SKM-1 treated with dmso at 0.1 percent for 144 hours (cell line): ENCODE measurements around the gene ZNF836.

Experiments used
- DNase-seq: peaks from one replicate; lab custom pipeline; 2025; ENCODE audit not compliant: unreplicated experiment; lab: John Stamatoyannopoulos, UW

Gene ZNF836

DNA sequence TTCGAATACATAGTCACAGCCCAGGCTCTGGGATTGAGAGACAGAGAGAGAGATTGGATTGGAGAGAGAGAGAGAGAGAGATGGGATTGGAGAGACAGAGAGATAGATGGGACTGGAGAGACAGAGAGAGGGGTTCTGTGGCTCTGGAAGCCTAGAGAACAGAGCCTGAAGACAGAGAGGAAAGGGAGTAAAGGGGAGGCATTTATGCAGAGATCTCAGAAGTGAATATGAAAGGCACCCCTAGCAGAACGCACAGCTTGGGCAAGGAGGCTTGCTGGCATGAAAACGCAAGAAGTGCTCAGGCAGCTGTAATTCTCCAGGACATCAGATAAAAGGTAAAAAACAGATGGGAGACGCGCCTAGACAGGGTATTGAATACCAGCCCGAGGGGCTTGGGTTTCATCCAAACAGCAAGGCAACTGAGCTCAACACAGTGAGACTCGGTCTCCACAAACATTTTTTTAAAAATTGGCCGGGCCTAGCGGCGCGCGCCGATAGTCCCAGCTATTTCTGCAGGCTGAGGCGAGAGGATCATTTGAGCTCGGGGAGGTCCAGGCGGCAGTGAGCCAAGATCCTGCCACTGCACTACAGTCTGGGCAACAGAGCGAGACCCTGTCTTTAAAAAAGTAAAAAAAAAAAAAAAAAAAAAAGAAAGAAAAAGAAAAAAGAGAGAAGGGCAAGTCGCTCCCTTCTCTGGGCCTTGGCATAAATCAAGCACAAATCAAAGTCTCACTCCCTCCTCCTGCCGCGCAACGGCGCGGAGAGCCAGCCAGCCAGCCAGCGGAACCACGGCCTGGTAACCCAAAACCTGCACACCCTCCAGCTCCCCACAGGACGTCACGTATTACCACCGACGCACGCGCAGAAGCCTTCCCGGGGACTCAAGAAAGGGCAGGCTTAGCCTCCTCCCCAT lies 17.7 kb upstream of the ZNF836 start:
- no peak for DNase-seq

DNA sequence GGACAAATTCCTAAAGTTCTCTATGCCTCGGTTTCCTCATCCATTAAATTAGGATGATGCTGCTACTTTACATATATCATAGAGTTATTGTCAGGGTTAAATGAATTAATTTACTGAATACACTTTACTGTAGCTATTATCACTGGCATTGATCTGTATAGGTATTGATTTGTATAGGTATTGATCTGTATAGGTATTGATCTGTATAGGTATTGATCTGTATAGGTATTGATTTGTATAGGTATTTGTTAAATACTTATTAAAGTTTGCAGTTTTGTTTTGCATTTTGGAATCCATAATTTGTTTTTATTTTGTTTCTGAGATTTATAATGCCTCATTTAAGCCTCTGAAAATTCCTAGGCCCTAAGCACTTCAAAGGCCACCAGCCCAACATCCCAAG lies 16.0 kb upstream of the ZNF836 start:
- no peak for DNase-seq

DNA sequence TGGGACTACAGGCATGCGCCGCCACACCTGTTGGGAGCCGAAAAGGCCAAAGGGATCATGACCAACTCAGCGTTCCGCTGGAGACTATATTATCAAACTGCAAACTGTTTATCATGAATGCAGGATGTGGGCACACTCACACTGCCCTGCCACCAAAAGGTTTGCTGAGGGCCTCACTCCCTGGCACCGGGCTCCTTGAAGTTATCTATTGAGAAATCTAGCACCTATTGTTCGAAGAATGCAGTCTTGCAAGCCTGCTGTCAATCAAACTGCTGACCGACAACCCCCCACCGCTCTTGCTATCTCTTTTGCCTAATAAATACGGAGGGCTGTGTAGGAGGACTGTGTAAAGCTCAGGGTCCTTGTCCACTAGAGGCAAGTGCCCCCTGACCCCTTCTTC lies 5.2 kb upstream of the ZNF836 start:
- no peak for DNase-seq

GRCh38 chr19:52172347-52172746 lies 926 bp upstream of the ZNF836 start:
- no peak for DNase-seq

DNA sequence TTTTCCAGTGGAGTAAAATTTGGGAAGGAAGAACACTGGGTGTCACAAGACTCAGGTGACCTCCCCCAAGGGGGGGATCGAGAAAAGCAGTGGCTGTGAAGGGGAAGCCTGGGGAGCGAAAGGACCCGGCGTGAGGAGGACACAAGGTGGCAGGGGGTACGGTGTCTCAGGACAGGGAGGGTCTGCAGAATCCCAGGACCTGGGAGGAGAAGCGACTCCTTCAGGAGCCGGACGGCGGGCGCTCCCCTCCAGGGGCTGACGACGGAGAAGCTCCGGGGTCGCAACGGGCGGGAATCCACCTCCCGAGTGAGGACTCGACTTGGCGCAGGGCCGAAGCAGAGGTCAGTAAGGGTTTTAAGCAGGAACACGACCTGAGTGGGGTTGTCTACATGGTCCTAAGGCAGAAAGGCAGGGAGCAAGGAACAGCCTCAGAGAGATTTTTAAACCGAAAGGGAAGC lies 529 bp downstream of the ZNF836 start:
- no peak for DNase-seq

GRCh38 chr19:52170304-52170703 lies 1.1 kb downstream of the ZNF836 start:
- DNase-seq = no peak

DNA sequence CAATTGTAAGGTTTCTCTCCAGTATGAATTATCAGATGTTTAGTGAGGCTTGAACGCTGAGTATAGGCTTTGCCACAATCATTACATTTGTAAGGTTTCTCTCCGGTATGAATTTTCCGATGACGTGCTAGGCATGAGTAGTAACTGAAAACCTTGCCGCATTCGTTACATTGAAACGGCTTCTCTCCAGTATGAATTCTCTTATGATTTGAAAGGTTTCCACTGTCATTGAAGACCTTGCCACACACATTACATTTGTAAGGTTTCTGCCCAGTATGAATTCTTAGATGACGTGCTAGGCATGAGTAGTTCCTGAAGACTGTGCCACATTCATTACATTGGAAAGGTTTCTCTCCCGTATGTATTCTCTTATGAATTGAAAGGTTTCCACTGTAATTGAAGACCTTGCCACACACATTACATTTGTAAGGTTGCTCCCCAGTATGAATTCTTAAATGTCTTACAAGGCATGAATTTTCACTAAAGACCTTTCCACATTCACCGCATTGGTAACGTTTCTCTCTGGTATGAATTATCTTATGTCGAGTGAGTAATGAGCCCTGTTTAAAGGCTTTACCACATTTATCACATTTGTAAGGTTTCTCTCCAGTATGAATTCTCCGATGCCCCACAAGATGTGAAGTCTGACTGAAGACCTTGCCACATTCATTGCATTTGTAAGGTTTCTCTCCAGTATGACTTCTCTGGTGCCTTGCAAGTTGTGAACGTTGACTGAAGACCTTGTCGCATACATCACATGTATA lies 15.6 kb downstream of the ZNF836 start:
- DNase-seq = no peak

DNA sequence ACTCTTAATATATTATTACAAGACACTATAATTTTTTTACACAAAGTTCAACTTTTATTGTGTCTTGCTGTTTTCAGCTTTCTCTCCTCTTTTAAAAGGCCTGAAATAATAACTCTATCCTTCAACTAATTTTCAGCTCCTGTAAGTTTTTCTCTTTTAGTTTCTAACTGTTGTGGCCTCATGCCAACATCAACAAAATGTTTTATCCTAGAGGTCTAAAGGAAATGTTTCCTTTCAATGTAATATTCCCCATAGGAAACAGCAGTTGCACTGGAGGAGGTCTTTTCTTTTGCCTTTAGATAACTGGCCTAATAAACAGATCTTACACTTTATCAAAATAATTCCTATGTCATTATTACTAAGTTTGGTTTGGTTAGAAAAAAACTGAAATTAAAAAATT lies 23.2 kb downstream of the ZNF836 start:
- no peak for DNase-seq

DNA sequence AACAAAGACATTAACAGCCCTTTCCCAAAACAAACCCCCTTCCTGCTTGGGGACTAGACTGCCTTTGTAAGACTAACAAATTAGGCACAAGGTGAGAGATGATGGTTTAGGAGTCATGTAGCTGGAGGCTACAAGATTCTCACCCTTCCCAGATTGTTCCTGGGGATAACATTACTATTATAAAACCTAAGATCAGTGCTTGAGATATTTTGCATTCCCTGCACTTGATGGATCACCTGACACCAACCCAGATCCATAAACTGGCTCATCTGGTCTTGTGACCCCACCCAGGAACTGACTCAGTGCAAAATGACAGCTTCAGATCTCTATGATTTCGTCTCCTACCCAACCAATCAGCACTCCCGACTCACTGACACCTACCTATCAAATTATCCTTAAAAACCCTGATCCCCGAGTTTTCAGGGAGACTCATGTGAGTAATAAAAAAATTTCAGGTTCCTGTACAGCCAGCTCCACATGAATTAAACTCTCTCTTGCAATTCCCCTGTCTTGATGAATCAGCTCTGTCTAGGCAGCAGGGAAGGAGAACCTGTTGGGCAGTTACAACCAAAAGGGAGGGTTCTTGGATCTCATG lies 29.3 kb downstream of the ZNF836 start:
- DNase-seq = no peak

GRCh38 chr19:52141203-52141602 lies 30.2 kb downstream of the ZNF836 start:
- no peak for DNase-seq

DNA sequence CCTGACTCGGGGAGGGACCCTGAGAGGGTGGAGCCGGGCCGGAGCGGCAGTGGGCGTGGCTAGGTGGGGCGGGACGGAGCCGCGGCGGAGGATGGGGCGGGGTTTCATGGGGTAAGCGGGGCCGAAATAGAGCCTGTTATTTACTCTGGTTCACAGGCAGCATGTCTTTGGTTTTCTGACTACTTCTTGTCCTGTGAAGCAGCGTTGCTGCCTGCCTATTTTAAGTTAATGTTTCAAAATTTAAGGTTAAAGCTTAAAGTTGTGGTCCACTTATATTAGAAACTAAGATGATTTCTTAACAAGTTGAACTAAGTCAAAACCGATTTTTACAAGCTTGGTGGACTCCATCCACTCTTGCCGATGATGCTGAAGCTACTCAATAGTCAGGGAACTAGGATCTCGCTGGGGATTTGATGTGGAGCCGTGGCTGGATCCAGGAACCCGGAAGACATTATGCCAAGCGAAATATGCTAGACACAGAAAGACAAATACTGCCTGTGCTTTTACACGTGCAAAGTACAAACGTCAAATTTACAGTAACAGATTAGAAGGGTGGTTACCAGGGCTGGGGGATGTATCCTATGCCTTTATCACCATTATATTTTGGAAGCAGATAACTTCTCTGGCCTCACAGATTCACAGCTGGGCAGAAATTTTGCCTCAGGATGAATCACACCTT lies 31.2 kb downstream of the ZNF836 start:
- peak; percentile 72 for DNase-seq

DNA sequence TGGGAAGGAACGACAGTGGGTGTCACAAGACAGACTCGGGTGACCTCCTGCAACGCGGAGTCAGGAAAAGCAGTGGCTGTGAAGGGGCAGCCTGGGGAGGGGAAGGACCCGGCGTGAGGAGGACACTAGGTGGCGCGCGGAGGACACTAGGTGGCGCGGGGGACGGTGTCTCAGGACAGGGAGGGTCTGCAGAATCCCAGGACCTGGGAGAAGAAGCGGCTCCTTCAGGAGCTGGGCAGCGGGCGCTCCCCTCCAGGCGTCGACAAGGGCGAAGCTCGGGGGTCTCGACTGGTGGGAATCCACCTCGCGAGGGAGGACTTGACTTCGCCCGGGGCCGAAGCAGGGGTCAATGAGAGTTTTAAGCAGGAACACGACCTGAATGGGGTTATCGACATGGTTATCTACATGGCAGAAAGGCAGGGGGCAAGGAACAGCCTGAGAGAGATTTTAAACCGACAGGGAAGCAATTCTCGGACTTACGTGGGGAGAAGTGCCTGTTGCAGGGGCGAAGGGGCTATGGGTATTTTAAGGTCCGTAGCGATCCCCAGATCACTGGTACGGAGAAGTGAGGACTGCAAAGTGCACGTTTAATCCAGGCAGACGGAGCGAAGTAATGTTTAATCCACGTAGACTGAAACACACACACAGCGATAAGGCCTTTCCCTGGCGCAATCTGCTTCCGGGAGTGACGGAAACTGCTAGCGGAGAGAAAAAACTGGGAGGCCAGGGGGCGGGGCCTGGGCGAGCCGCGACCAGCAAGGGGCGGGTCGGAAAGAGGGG lies 32.0 kb downstream of the ZNF836 start, which contains the start of gene ZNF616:
TSS of gene ZNF616 (minus strand) at position 687 of the 780 bp plus-strand sequence. CDS start 9,426 bp downstream, outside the sequence.
- DNase-seq = peak; percentile 3

DNA sequence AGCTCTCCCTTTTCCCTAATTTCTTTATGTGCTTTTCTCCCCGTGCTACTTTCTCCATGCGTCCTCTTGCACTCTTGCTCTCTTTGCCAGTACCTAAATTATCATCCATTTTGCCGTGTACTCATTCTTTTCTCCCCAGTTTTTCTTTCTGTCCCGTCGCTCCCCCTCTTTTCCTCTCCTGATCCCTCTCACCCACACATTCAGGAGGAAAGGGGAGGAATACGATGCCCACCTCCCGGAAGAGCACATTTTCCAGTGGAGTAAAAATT lies 32.5 kb downstream of the ZNF836 start:
- no peak for DNase-seq

DNA sequence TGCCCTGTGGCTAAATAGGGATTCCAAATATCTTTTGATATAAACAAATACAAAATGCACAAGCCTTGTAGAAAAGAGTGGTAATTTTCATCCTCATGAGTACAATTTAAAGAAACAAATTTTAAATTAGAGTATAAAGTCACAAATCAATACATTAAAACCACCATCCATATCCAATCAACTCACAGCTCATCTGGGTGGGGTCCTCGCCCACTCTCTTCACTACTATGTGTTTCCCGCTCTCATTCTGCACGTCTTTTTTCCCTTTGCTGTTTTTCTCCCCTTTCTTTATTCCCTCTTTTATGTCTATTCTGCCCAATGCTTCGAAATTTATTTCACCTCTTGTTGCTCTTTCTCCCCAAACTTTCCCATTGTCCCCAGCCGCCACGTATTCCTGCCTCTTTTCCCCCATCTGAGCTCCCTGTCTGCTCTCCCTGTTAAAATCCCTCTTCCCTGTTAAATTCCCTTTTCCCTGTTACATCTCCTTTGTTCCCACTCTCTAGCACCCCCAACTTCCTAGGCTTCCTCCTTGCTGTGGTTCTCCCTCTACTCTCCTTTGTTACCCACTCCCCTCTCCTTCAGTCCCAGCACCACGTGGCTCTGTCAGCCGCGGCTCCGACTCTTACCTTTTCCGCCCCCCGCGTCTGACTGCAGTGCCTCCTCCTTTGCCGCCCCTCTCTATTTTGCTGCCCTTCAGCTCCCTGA lies 33.0 kb downstream of the ZNF836 start:
- no peak for DNase-seq

- DNase-seq = no peak
Measured at GRCh38 chr19:52120286-52120685, 51.1 kb downstream of the ZNF836 start.

DNA sequence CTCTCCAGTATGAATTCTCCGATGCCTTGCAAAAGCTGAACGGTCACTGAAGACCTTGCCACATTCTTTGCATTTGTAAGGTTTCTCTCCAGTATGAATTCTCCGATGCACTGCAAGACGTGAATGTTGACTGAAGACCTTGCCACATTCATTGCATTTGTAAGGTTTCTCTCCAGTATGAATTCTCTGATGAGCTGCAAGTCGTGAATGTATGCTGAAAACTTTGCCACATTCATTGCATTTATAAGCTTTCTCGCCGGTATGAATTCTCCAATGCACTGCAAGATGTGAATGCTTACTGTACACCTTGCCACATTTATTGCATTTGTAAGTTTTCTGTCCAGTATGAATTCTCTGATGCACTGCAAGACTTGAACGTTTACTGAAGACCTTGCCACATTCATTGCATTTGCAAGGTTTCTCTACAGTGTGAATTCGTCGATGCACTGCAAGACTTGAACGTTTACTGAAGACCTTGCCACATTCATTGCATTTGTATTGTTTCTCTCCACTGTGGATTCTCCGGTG lies 55.8 kb downstream of the ZNF836 start:
- no peak for DNase-seq

DNA sequence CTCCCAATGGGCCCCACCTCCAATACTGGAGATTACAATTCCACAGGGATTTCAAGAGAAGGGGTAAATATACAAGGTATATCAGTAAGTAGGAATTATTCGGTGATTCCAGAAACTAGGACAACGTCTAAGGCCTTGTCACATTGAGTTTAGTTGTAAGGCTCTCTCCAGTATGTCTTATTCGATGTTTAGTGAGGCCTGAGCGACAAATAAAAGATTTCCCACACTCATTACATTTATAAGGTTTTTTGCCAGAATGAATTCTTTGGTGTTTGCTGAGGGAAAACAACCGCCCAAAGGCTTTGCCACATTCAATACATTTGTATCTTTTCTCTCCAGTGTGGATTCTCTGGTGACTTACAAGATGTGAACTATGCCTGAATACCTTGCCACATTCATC lies 56.7 kb downstream of the ZNF836 start:
- no peak for DNase-seq

DNA sequence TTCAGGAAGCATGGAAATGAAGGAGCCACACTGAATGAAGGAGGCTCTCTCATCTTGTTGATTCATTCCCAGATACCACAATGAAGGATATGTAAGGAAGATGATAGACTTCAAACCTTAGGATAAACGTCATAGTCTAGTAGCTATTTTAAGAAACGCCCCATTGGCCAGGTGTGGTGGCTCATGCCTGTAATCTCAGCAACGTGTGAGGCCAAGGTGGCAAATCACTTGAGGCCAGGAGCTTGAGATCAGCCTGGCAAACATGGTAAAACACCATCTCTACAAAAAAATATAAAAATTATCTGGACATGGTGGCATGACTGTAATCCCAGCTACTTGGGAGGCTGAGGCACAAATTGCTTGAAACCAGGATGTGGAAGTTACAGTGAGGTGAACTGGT lies 58.8 kb downstream of the ZNF836 start:
- DNase-seq = no peak

DNA sequence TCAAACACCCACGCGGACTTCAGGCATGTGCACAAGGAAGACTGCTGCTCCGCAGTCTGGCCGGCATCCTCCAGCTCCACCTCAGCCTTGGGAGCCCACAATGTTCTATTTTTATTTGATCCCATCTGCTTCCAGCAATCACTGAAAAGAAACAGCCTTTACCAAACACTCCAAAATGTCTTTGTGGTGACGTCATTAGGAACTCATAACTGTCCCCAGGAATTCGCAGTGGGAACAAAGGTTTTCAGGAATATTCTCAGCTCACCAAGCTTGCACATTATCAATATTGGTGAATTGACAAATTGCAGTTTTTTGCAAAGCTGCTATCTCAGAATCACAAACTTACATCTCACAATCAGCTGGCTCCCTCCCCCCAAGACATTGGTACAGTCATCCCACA lies 60.6 kb downstream of the ZNF836 start:
- no peak for DNase-seq
